CD4-positive, alpha-beta T cell treated with Interleukin-21 for 1 hour (primary cell): Measurements from ENCODE around the gene ATP6V0B.

Experiments
- DNase-seq: peaks from one replicate; pipeline ENCODE4 v3.0.0-alpha.2; 2020

Gene ATP6V0B

DNA sequence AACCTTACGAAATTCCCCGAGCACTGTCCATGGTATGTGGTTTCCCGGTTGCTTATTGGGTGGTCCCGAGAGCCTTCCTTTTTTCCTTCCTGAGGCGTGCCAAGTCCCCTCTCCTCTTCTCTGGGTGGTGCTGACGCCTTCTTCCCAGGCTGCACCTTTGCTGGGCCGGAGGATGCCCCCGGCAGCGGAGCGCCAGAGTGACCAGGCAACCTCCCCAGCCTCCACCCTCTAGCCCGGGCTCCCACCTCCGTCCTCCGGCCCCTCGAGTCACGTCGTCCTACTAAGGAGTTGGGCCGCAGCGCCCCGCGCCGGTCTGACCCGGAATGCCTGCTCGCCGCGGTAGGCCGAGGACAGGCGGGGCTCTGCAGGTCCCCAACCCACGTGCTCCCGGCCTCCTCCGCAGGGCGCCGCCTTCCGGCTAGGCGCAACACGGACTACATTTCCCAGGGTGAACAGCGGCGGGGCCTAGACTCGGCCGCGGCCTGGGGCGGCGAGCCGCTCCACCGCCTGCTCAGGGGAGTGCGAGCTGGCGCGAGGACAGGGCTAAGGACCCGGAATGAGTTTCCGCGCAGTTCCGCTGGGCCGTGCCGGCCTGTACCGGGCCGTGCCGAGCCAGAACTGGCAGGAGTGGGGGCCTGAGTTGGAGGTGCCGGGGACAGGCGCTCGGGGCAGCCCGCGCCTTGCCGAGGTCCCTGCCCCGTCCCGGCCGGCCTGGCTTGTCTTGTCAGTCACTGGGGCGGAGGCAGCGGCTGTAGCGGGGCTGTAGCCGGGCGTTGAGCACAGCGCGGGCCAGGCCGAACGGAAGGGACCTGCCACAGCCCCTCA lies 28.3 kb upstream of the ATP6V0B start, which contains the start of gene IPO13:
Gene IPO13, plus strand, starts transcription at position 715 of the 825 bp plus-strand sequence. CDS start 651 bp downstream, outside the sequence.
- peak; percentile 96 for DNase-seq

DNA sequence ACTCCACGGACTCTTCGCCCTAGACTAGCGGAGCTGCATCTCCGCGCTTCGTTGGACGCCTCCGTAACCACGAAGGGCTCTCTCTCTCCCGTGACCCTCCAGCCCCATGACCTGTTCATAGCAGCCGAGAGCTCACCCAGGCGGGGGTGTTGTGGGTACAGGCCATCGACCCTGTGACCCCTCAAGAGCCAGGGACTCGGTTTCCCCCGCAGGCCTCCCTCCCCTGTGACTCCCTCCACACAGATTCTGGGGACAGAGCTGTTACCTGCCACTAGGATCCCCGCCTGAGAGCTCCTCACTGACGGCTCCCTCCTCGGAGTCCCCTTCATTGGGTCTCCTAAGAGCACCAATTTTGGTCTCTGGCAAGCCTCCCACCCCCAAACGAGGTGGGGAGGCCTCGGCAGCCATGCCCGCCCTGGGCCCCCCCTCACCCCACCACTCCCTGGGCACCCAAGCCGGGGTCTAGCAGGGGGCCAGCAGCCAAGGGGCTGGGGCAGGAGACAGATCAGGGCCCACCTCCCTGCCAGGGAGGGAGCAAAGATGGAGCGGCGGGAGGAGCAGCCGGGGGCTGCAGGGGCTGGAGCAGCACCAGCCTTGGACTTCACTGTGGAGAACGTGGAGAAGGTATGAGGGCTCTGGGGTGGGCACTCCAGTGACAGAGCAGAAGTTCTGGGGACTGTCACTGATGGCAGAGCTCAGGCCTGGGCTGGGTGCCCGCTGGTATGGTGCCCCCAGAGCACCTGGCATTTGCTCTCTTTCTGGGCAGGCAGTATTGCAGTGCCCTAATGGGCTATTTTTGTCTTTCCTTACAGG lies 27.5 kb upstream of the ATP6V0B start:
- DNase-seq: no peak

DNA sequence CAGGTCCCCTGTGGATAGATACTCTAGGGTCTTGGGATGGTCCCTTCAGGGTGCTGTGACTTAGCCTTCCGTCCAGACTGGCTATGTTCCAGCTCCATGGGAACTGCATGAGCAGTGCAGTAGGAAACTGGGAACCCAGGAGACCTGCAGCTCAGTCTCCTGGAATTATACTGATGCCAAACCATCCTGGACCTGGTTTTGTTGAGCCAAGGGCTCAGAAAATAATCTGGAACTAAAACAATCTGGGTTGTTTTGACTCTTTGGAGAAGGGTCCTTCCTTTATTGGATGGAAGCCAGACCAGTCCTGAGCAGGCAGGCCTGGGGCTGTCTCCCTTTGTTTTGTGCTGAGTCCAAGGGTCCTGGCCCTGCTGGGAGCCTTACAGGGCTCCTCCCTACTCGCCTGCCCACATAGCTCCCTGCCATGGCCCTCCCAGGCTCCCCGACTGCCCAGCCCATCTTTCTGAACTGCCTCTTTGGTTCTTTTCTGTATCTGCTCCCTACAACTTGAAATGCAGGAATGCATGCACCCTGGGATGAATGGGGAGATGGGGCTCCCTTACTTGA lies 26.8 kb upstream of the ATP6V0B start:
- DNase-seq: no peak

DNA sequence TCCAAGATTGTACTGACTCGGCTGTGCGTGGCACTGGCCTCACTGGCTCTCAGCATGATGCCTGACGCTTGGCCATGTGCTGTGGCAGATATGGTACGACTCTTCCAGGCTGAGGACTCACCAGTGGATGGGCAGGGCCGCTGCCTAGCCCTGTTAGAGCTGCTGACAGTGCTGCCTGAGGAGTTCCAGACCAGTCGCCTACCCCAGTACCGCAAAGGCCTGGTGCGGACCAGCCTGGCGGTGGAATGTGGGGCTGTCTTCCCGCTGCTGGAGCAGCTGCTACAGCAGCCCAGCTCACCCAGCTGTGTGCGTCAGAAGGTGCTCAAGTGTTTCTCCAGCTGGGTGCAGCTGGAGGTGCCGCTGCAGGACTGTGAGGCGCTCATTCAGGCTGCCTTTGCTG lies 25.1 kb upstream of the ATP6V0B start:
- no peak for DNase-seq

DNA sequence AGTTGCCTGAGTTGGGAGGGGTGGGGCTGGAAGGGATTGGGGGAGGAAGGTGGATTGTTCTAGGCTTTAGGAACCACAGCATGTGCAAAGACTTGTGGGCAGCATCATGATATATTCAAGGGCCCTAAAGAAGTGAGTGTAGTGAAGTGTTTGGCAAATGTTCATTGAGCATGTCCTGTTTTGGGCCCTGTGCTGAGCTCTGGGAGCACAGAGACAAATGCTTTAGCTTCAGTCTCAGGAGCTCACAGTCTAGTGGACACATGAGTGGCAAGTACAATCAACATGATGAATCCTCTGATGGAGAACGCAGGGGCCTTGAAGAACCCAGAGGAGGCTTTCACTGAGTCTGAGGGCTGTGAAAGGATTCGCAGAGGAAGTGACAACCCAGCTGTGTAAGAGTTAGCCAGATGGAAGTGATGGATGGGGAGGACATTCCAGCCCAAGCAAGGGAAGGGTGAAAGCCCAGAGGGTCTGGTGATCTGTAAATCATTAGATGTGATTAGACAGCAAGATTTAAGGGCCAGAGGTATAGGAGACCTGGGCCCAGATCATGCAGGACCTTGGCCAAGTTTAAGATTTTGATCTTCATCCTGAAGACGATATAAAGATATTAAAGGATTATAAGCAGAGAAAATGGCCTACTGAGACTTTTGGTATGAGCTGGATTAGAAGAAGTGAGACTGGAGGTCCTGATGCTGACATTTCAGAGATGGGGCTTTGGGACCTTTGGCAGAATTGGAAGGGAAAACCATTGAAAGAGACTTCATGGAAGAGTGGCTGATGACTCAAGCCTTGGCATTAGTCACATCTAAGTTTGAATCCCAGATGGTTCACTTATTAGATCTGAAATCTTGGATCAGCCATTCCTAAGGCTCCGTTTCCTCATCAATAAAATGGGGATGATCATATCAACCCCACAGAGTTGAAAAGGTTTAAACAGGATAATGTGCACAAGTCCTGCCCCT lies 23.5 kb upstream of the ATP6V0B start:
- DNase-seq: no peak

DNA sequence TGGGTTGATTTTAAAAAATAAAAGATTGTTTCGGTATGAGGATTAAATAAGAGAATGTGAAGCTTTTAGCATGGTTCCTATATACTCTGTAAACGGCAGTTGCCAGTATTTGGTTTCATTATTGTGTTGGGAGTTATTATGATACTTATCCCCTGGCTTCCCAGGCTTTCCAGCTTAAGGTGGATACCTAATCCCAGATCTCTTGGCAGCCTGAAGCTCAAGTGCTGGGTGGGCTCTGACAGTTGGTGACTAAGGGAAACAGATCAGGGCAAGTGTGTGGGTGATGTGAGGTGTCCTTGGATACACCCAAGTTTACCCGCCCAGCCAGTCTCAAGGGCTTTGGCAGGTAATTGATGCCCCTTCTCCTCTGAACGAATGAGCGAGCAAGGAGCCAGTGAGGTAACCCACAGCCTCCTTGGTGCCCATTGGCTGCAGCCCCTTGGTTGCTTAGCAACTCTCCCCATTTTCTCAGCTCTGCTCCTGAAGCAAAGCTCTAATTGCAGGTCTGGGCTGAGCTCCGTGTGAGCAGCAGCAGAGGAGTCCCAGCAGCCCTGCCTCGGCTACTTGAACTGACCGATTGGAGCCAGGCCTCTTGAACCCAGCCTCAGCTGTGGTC lies 21.9 kb upstream of the ATP6V0B start:
- no peak for DNase-seq

DNA sequence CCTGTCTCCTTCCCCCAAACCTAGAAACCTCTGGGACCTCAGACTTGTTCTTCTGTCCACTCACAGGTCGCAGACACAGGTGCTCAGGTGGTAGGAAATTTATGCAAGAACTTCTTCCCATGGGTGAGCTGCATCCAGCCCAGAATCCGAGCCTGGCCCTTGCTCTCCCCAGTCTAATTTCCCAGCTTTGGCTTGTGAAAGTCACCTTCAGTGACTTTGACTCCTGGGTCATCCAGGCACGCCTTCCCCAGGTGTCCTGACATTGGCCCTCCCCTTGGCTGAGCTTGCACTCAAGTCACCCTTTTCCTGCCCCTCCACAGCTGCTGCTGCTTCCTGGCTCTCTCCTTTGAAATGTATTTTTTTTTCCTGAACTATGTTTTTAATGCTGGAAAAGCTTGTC lies 21.4 kb upstream of the ATP6V0B start:
- no peak for DNase-seq

DNA sequence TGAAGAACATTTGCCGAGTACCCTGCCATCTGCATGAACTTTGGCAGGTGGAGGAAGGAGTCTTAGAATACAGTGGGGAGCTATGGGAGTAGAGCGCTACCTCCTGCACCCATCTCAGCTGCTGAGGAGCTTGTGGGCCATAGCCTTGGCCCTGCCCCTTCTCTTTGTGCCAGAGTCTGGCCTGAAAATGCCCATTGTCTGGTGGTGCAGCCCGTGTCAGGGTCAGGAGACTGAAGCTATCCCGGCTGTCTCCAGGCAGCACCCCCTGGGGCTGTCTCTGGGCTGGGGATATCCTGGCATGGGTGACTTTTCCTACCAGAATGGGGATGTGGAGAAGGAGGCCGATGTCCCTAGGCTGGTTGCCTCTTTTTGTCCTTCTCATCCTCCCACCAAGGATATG lies 20.7 kb upstream of the ATP6V0B start:
- no peak for DNase-seq

DNA sequence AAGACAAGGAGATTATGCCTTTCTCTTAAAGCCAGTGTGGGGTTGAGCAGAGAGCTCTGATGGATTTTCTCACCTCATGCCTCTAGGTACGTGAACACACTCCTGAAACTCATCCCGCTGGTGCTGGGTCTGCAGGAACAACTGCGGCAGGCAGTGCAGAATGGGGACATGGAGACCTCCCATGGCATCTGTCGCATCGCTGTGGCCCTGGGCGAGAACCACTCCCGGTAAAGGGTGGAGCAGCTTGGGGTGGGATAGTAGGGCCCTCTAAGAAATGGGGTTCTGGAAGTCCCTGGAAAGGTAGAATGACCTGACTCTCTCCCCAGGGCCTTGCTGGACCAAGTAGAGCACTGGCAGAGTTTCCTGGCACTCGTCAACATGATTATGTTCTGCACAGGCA lies 18.5 kb upstream of the ATP6V0B start:
- no peak for DNase-seq

DNA sequence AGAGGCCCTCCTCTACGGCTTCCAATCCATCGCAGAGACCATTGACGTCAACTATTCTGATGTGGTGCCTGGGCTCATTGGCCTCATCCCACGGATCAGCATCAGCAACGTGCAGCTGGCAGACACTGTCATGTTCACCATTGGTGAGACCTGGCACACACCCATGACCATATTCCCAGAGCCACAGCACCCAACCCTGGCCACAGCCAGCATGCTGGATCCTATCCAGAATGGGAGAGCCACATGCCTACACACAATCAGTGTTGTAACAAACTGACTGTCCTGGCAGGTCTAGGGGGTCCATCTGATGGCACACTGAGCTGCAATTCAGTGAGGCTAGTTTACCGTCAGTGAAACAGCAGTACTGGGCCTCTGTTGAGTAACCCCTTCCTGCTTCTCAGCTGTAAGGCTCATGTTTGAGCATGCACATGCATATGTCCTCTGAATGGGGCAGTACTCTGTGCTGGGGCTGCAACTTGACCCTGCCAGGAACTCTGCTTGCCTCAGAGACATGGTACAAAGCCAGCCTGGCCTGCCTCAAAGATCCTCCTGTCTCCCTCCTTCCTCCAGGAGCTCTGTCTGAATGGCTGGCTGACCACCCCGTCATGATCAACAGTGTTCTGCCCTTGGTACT lies 17.2 kb upstream of the ATP6V0B start:
- DNase-seq: no peak

DNA sequence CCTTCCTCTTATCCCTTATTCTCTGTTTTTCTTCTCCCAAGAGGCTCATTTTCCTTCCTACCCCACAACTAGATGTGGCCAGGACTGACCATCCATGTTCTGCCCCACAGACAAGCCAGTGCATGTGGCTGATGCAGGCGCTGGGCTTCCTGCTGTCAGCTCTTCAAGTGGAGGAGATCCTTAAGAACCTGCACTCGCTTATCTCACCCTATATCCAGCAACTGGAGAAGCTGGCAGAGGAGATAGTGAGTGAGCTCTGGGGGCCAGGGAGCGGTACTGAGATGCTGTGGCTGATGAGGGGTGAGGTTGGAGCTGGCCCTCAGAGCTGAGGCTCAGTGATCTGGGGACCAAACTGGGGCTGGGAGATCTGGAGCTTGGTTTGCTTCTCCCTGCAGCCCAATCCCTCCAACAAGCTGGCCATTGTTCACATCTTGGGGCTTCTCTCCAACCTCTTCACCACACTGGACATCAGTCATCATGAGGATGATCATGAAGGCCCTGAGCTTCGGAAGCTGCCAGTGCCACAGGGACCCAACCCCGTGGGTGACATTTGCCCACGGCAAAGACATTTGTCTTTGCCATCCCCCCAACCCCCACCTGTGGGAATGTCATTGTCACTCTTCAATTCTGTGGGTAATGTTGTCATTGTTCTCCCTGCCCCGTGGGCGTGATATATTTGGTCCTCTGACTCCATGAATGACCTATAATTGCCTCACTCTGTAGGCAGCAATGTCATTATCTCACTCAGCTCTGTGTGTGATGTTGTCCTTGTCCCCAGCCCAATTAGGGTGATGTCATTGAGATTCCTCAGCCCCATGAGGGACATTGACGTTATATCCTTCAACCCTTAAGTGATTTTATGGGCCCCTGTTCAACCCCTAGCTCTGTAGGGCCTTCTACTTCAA lies 16.2 kb upstream of the ATP6V0B start:
- DNase-seq: no peak

DNA sequence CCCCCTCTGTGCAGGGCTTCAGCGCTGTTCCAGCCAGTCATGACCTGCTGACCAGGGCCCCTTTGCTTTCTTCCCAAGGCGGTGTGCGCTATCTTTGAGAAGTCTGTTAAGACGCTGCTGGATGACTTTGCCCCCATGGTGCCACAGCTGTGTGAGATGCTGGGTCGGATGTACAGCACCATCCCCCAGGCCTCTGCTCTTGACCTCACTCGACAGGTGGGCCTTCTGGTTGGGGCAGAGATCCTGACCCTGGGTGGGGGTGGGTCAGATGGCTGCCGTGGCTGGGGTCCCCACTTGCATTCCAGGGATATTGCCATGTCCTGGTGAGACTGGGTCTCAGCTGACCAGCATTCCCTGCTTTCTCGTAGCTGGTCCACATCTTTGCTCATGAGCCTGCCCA lies 14.0 kb upstream of the ATP6V0B start:
- DNase-seq: no peak

DNA sequence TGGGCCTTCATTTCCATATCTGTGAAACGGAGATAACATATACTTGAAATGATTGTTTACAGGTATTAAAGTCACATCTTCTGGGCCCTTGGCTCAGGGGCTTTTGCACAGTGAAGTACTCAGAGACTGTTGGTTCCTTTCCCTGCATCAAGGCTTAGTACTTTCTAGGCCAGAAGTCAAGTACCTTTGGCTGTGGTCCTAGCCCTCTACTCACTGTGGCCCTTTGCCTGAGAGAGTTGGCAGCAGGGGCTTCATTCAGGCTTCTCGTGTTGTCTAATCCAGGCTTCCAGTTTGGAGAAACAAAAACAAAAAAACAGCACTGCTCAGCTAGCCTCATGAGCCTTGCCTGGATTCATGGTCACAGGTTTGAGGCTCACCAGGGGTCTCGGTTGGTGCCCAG lies 13.1 kb upstream of the ATP6V0B start:
- DNase-seq: no peak

DNA sequence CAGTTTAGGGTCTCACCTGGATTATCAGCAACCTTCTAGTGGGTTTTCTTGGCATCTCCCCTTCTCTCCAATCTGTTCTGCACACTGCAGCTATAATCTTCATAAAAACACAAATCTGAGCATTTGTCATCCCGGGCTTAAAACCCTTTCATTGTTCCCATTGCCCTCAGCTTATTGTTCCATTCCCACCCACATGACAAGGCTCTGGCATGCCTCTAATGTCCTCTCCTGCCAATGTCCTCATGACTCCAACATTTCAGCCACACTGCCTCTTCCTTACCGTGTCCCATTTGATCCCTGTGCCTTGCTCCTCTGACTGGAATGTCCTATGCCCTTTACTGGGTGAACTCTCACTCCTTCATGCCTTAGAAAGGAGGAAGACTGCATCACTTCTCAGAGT lies 12.4 kb upstream of the ATP6V0B start:
- DNase-seq: no peak

DNA sequence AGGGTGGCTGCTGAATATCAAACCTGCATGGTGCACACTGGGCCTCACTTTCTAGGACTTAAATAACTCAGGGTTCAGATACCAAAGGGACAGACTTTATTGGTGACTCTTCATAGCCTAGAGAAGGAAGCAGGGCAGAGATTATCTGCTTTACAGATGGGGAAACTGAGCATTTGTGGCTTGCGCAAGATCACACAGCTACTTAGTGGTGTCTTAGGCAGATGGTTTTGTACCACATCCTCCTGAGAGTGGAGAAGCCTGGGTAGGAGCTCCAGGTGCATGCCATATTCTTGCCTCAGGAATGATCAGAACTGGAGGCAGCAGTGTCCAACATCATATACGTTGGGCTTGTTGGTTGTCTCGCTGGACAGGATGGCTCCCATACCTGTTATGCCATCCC lies 11.8 kb upstream of the ATP6V0B start:
- no peak for DNase-seq

DNA sequence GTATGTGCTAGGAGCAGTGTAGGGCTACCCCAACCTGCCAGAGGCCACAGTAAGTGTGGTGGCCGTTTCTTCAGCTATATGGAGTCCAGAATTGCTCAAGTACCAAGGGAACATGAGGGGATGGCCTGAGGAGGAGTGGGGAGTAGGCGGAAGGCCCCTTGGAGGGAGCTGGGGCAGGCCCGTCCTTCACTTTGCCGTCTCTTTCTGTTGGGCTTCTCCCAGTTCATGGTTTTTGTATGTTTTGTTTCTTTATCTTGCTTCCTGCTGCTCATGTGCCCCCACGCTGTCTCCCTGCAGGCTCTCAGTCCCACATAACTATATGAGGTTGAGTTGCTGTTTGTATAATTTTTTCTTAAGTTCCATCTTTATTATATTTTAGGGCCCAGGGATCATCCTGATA lies 10.9 kb upstream of the ATP6V0B start:
- DNase-seq: no peak

DNA sequence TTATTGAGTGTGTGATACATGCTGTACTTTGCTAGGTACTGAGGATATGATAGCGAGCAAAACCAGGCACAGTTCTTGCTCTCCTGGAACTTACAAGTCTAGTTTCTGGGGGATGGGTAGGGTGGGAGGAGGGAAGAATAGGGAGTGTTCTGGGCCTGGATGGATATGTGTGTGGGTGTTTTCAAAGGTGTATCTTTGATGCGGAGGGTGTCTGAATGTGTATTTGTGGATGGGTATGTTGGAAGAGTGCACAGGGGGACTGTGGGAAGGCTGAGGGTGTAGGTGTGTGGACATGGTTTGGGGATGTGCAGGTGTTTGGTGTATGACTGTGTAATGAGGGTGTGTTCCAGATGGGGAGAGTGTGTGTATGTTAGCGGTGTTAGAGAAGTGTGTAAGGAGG lies 9.4 kb upstream of the ATP6V0B start:
- no peak for DNase-seq

DNA sequence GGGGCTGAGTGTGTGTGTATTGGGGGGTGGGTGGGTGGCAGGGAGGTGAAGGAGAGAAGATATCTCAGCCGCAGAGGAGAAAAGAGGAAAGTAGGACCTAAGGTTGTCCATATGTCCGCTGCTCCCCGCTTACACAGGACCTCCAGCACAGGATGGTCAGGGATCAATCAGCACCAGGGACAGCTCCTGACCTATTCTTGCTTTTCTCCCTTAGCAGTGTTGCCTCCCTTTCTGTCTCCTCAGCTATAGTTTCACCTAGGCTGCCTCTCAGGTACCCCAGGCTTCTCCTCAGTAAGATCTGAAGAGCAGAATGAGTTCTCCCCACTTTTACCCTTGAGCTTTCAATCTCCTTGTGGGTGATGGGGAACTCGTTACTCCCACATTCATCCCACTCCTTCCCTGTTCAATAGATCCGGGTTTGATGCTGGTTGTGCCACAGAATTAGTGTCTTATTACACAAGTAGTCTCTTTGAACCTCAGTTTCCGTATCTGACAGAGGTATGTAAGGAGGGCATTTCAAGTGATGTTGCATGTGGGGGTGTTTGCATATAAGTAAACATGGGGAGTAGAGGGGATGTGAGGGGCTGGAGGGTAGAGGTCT lies 6.3 kb upstream of the ATP6V0B start:
- DNase-seq: no peak

DNA sequence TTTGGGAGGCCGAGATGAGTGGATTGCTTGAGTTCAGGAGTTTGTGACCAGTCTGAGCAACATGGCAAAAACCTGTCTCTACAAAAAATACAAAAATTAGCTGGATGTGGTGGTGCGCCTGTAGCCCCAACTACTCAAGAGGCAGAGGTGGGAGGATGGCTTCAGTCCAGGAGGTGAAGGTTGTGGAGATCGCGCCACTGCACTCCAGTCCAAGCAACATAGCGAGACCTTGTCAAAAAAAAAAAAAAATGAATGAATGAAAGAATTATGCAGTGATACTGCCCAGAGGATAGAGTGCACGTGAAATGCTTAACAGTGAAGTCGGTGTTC lies 5.4 kb upstream of the ATP6V0B start:
- DNase-seq: no peak

DNA sequence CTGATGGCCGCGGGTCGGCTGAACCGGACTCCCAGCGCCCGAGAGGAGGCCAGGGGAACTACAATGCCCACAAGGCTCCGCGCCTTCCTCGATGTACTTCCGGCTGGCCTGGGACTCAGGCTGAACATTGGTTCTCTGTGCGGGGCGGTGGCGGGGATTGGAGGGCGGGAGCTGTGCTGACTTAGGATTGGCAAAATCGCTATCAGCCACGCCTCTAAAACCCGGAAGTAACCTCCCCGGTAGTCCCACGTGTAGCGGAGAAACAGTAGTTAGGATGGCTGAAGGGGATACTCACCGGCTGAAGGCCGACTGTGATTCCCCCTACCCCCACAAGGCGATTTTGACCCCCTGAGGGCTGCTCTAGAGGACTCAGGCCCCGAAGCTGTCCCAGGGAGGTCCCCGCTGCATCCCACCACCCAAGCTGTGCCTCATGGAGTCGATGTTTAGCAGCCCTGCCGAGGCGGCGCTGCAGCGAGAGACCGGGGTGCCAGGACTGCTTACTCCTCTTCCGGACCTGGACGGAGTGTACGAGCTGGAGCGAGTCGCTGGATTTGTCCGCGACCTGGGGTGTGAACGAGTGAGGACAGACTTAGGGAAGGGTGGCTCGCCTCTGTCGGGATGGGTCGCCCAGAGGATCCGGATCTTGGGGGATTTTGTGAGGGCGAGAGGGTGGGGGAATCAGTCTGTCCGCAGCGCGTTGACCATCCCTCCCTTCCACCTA lies 4.9 kb upstream of the ATP6V0B start, which contains the start of gene DPH2:
Gene DPH2, plus strand, starts transcription at position 265 of the 721 bp plus-strand sequence. Its CDS starts 166 bp downstream, at position 431.
- DNase-seq: peak; percentile 96
